ENCODE measurements around the gene RPL10A. TPM values are rescaled to one million over a fixed set of nuclear protein-coding genes. Genes with fewer than 3 reads are reported as not detected.
"Not testable (repeated sequence)": the region's sequence is repeated elsewhere in the genome, so short reads cannot be mapped to it uniquely, and the experiment has no call there.

RPL10A gene
- total RNA-seq, 1 experiment from 2014 or later, result 2,150 TPM

DNA sequence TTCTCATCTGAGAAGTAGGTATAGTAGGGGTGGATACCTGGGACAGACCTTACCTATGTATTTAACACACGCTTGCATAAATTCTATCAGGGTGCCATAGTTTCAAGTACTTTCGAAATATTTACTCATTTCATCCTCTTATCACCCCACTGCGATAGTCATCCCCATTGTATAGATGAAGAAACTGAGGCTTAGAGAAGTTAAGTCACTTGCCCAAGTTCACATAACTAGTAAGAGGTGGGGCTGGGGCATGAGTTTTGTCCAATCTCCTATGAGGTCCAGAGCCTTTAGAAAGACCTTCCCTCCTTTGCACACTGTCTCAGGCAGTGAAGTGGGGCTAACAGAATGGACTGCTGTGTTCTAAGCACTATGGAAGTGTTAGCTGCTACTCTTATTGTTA is 38.3 kb downstream of the RPL10A start:
- DNase-seq (ENCODE audit: extremely low read depth, low read depth), result no peak

- DNase-seq (ENCODE audit: extremely low read depth, low read depth), result no peak
These were observed 39.0 kb downstream of the RPL10A start for GRCh38 chr6:35507221-35507620.

DNA sequence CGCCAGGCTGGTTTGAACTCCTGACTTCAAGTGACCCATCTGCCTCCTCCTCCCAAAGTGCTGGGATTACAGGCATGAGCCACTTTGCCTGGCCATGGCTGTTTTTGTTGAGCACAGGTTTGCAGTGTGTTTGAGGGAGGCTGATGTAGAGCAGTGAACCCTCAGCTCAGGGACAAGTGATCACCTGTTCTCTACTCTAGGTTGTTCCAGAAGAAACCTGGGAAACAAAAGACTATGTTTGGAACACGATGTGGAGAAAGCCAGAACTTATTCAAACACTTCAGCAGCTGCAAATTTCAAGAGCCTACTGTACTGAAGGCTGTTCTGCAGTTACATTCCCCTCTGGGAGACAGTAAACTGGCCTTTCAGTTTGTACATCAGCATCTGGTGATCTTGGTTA is 39.8 kb downstream of the RPL10A start:
- DNase-seq (ENCODE audit: extremely low read depth, low read depth), result no peak

GRCh38 chr6:35508542-35508941 is 40.3 kb downstream of the RPL10A start:
- no peak for DNase-seq (ENCODE audit: extremely low read depth, low read depth)

DNA sequence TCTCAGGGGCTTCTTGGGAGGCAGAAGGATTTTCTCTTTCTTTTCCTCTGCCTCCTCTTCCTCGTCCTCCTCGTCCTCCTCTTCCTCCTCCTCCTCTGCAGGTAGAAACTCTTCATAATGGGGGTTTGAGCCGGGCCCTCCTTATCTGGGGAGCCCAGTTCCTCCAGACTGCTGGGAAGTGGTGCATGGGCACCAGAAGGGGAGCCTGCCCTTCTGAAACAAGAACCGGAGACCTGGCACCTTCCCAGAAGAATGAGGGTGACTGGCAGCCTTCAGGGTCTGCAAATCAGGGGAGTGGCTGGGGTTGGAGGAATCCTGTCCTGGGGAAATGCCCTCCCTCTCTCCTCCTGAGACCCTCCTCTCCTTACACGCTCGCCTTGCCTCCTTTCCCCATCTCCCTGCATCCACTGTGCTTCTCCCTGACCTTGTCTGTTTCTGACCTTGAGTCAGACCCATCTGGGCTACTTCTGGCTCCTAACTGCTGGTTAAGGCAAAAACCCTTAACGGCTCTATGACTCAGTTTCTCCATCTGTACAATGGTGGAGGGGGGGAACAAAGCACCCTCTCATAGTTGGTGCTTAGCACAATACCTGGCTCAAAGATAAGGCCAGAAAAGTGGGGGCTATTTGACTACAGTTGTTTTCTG is 42.8 kb downstream of the RPL10A start:
- no peak for DNase-seq (ENCODE audit: extremely low read depth, low read depth)

DNA sequence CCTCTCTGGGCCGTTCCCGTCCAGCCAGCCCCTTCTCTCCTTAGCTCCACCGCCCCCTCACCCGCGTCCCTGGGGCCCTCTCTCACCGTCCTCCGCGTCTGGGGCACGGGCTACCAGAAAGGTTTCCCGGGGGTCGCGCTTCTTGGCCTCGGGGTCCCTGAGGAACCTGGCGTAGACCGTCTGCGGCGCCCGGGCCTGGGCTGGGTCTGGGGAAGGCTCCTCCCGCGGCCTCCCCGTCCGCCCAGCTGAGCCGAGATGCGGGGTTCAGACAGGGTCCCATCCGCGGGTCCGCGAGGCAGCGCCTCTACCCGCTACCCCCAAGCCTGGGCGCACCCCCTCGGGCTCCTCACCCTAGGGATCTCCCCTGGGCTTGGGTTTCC is 43.4 kb downstream of the RPL10A start:
- no peak for DNase-seq (ENCODE audit: extremely low read depth, low read depth)

DNA sequence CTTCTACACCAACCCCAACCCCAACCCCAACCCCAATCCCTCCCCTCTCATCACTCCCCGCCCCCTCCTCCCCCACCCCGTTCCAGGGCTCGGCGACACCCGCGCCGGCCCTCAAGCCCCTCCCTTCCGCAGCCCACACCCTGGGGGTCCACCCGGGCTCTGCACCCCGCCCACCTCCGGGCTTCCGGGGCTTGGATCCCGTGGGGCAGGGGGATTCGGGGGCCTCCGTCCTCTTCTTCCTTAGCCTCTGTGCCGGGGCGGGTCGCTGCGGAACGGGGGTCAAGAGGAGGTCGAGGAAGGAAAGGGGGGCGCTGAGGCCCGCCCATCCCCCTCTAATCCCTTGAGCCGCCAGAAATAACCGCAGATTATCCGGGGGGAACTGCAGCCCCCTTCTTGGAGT is 43.8 kb downstream of the RPL10A start:
- DNase-seq (ENCODE audit: extremely low read depth, low read depth), result no peak

GRCh38 chr6:35512740-35513139 is 44.5 kb downstream of the RPL10A start, which contains the start of gene TULP1:
TULP1 (minus strand) TSS chr6:35512896; CDS start chr6:35512858, 38 bp downstream.
- no peak for DNase-seq (ENCODE audit: extremely low read depth, low read depth)

DNA sequence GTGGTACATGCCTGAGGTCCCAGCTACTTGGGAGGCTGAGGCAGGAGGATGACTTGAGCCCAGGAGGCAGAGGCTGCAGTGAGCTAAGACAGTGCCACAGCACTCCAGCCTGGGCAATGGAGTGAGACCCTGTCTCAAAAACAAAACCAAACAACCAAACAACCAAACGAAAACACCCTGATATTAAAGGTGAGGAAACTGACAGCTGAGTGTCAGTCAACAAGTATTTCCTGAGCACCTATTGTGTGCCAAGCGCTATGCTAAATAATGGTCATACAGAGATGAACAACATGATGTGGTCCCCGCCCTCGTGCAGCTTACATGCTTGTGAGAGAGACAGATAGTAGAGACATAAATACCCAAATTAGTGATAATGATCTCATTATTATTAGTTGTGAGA is 46.4 kb downstream of the RPL10A start:
- DNase-seq (ENCODE audit: extremely low read depth, low read depth), result no peak

- not testable (repeated sequence) for DNase-seq (ENCODE audit: extremely low read depth, low read depth)
These were observed 47.7 kb downstream of the RPL10A start for GRCh38 chr6:35515939-35516338.

DNA sequence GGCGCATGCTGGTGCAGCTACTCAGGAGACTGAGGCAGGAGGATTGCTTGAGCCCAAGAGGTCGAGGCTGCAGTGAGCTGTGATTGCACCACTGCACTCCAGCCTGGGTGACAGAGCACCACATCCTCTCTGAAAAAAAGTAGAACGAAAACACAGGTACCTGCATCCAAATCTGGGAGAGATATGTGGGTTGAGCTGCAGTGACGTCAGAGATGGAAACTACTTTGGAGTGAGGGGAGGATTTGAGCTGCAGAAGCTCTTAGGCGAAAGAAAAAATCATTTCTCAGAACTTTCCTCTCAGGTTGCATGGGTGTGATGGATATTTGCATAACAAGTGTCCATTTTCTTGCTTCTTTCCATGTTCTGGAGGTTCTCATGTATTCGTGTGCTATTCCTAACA is 48.5 kb downstream of the RPL10A start:
- no peak for DNase-seq (ENCODE audit: extremely low read depth, low read depth)

DNA sequence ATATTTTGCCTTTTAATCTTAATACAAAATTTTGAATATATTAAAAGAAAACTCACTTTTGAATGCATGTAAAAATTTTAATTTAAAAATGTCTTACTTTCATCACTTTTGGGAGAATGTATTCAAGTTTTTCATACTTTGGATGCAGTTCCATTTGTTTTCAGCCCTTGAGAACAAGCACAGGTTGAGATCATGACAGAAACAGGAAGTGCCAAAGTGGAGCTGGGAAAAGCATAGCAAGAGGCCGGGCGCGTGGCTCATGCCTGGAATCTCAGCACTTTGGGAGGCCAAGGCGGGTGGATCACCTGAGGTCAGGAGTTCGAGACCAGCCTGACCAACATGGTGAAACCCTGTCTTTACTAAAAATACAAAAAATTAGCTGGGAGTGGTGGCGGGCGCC is 49.8 kb downstream of the RPL10A start:
- not testable (repeated sequence) for DNase-seq (ENCODE audit: extremely low read depth, low read depth)

DNA sequence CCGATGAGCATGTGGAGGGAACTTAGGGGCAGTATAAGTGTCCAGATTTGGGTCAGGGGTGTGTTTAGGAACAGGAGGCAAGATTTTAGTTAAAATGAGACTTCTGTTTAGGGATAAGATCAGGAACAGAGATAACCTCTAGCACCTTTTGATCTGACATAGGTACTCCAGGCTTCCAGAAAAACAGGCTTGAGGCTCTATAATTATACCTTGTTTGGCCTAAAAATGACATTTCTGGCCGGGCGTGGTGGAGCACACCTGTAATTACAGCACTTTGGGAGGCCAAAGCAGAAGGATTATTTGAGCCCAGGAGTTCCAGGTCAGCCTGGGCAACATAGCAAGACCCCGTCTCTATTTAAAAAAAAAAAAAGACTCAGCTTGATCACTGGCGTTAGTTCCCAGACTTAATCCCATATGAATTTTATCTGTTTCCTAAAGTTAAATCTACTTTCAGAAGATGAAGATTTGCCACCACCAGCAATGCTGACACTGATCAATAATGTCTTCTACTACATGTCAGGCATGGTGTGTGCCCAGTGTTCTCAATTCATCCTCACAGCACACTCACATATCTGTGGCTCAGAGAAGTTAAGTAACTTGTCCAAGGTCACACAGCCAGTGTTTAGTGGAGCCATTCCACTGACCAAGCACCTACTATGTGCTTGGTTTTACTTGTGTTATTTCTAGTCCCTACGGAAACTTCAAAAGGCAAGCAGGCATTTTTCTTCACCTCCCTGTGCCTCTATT is 50.5 kb downstream of the RPL10A start:
- no peak for DNase-seq (ENCODE audit: extremely low read depth, low read depth)

GRCh38 chr6:35519313-35520015 is 51.3 kb downstream of the RPL10A start:
- no peak for DNase-seq (ENCODE audit: extremely low read depth, low read depth)

Small RNA genes within 50 kb of the gene (small RNA-seq; reads per million reads assigned to genes)
- 0 to 0.12 reads per million in 2 experiments for gene MIR7111

Other genes with a start within 250 kb of the RPL10A start
- gene ZNF76, start 208.7 kb upstream of the RPL10A start, total RNA-seq (2014; rRNA removed; shearing (Covaris generic)), result 7.2 and 7.9 TPM in 2 replicates
- gene DEF6, start 170.6 kb upstream of the RPL10A start, total RNA-seq (2014; rRNA removed; shearing (Covaris generic)), result 2.1 and 2.7 TPM in 2 replicates
- 1.7 and 2.1 TPM in 2 replicates for gene PPARD, start 125.8 kb upstream of the RPL10A start, total RNA-seq (2014; rRNA removed; shearing (Covaris generic))
- 4.7 and 5.1 TPM in 2 replicates for gene FANCE, start 16.1 kb upstream of the RPL10A start, total RNA-seq (2014; rRNA removed; shearing (Covaris generic))
- gene TEAD3, start 28.7 kb downstream of the RPL10A start, total RNA-seq (2014; rRNA removed; shearing (Covaris generic)), result 2.4 and 2.7 TPM in 2 replicates
- not detected in 2 replicates for gene TULP1, start 44.5 kb downstream of the RPL10A start, total RNA-seq (2014; rRNA removed; shearing (Covaris generic))
- 5.7 and 8.9 TPM in 2 replicates for gene FKBP5, start 220.5 kb downstream of the RPL10A start, total RNA-seq (2014; rRNA removed; shearing (Covaris generic))

All from NCI-H460 (cell line).